HG02798 (cell line): ENCODE data around the gene AMZ1.
"Not testable (repeated sequence)": the region's sequence is repeated elsewhere in the genome, so short reads cannot be mapped to it uniquely, and the experiment has no call there.

Experiments
- ATAC-seq: cut with Tn5 transposase; IDR thresholded peaks from one replicate; pipeline ENCODE4 v1.9.1; 2021; ENCODE audit warnings: mild to moderate bottlenecking; ENCODE audit not compliant: unreplicated experiment, poor library complexity

AMZ1 gene

DNA sequence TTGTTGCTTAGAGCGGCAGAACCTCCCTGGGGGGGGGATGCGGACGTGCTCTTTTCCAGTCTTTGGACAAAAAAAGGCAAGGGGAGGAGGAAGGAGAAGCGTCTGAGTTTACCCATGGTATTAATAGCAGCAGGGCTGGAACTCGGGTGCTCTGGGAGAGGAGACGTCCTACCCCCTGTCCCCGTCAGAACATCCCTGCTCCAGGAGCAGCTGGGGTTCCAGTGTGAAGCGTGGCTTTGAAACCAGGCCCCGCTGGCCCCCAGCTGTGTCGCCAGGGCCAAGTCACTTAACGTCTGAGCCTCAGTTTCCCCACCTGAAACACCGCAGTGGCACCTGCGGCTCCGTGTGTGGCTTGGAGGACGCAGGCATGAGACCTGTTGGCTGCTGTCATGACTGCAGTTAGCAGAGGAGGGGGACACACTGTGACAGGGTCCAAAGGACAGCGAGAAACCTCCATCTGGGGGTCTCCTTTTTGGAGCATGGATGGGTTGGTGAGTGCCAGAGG is 1.4 kb downstream of the AMZ1 start:
- no peak for ATAC-seq

DNA sequence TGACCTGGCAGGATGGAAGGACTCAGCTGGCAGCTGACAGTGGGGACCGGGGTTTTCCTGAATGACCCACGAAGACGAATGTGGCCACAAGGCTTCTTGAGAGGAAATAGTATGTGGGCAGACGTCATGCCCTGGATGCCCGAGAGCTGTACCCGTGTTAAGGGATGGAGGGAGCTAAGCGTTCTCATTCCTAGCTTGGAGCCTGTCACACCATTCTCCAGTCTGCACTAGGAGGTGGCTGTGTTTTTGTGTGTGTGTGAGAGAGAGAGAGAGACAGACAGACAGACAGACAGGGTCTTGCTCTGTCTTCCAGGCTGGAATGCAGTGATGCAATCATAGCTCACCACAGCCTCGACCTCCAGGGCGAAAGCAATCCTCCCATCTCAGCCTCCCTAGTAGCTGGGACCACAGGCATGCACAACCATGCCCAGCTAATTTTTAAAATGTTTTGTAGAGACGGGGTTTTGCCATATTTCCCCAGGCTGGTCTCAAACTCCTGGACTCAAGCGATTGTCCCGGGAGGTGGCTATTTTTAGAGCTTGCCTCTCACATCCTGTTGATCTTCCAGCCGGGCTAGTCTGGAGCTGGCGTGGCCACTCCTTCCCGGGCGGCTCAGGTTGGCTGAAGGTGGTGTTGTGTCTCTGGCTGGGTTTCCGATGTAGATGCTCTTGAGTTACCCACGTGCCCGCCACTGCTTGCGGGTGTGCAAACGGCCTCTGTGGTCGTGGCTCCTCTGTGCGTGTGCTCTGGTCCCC is 2.1 kb downstream of the AMZ1 start:
- no peak for ATAC-seq

DNA sequence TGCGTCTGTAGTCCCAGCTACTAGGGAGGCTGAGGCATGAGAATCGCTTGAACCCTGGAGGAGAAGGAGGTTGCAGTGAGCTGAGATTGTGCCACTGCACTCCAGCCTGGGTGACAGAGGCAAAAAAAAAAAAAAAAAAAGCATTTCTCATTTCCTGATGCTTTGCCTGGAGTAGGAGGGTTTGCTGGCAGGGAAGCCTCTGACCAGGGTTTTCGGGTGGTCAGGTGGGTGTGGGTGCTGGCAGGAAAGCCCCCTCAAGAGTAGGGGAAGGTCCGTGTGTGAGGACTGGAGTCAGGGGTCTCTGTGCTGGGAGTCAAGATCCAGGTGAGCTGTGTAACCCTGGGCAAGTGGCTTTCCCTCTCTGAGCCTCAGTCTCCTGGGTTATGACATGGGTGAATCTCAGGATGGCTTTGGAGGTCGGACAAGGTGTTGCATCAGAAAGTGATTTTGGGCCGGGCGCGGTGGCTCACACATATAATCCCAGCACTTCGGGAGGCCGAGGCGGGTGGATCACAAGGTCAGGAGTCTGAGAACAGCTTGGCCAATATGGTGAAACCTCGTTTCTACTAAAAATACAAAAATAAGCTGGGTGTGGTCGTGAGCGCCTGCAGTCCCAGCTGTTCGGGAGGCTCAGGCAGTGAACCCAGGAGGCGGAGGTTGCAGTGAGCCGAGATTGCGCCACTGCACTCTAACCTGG is 3.2 kb downstream of the AMZ1 start:
- ATAC-seq: no peak

DNA sequence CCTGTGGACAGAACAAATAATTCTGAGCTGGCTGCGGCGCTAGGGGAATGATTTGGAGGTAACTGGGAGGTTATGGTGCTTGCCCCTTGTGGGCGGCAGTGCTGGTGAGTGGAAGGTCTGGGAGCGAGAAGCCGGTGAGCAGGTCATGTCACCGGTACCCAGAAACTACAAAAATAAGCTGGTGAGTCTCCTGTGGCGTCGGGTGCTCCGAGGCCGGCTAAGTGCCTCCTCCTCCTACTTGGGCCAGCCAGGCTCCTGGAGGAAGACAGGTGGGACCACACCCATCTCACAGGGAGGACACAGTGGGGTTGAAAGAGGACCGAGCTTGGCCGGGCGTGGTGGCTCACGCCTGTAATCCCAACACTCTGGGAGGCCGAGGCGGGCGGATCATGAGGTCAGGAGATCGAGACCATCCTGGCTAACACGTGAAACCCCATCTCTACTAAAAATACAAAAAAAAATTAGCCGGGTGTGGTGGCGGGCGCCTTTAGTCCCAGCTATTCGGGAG is 4.0 kb downstream of the AMZ1 start:
- ATAC-seq: not testable (repeated sequence)

DNA sequence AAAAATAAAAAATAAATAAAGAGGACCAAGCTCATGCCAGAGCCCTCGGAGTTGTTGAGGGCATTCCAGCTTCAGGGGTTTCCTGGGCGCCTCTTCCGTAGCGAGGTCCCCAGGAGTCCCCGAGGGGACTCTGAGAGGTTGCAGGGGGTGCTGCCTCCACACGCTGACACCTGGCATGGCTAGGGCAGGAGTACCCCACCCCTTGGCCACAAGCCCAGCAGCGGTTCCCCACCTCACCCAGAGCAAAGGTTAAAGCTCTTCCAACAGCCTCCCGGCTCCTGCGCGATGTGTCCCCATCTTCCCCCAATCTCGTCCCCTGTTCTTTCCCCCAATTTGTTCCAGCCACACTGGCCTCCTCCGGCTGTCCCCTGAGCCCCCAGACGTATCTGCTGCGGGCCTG is 4.5 kb downstream of the AMZ1 start:
- ATAC-seq: no peak

DNA sequence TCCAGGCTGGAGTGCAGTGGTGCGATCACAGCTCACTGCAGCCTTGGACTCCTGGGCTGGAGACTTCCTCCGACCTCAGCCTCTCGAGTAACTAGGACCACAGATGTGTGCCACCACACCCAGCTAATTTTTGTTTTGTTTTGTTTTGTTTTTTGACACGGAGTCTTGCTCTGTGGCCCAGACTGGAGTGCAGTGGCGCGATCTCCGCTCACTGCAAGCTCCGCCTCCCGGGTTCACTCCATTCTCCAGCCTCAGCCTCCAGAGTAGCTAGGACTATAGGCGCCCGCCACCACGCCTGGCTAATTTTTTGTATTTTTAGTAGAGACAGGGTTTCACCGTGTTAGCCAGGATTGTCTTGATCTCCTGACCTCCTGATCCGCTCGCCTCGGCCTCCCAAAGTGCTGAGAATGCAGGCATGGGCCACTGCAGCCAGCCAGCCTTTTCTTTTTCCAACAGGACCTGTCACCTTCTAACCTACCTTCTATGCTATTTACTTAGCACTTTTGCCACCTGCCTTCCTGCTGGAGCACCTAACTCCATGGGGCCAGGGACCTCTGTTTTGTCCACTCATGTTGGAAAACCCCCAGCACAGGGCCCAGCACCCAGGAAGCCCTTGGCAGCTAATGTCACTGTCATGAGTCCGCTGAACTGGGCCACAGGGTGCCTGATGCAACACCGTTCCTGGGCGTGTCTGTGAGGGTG is 5.6 kb downstream of the AMZ1 start:
- ATAC-seq: not testable (repeated sequence)

DNA sequence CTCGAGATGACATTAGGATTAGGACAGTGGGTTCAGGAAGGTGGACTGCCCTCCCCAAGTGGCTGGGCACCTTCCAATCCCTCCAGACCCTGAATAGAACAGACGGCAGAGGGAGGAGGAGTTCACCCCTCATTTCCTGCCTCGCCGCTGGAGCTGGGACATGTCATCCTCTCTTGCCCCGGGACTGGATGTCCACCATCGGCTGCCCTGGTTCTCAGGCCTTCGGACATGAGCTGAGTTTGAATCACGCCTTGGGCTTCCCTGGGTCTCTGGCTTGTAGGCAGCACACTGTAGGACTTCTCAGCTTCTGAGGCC is 6.1 kb downstream of the AMZ1 start:
- not testable (repeated sequence) for ATAC-seq

DNA sequence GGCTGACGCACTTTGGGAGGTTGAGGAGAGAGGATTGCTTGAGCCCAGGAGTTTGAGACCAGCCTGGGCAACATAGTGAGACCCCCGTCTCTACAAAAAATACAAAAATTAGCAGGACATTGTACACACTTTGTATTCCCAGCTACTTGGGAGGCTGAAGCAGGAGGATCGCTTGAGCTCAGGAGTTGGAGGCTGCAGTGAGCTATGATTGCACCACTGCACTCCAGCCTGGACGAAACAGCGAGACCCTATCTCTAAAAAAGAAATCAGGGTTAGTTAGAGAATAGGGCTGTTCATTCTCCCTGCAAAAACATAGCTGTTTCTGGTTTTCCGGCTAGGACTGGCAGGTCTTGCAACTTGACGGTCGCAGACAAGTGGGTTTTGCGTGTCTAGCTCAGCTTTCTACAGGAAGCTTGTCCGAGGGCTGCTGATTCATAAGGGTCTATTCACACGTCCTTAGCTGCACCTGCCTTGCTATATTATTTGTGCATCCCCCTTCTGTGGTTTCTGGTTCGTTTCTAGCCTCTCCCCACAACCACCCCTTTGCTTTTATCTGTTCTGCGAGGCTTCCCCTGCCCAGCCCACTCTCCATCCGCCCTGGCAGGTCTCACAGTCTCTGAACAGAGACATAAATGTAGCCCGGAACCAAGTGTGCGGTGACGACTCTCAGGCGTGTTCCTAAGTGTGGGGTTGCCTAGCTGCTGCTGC is 10.7 kb downstream of the AMZ1 start:
- peak; percentile 91 for ATAC-seq

DNA sequence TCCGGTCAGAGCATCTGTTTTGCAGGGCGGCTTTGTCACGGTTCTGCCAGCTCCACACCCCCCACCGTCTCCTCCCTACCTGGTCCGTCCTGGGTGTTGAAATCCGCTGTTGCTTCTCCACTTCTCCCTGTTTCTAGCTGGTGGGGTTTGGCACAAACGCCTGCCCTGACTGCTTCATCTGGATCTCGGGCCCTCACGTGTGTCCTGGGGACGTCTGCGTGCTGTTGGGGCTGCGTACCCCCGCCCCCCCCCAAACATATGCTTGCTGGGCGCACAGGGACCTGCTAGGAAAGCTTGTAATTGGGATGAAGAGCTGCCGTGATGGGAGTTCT is 11.3 kb downstream of the AMZ1 start:
- no peak for ATAC-seq

DNA sequence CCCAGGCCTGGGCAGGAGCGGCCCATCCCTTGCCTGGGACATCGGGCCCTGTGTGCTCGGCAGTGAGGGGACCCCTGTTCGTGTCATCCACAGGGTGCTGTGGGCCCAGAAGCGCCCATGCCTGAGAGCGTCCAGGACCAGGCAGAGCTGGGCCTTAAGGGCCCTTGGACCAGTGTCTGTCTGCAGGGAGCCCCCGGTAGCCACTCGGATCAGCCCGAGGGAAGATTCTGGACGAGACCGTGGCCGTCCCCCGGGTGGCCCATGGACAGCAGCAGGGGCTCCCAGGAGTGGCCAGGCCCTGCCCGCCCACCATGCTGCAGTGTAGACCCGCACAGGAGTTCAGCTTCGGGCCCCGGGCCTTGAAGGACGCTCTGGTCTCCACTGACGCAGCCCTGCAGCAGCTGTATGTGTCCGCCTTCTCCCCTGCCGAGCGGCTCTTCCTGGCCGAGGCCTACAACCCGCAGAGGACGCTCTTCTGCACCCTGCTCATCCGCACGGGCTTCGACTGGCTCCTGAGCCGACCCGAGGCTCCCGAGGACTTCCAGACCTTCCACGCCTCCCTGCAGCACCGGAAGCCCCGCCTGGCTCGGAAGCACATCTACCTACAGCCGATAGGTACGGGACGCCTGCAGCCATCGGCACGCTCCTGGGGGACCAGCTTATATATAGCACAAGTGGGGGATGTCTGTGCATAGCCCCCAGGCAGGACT is 12.3 kb downstream of the AMZ1 start:
- no peak for ATAC-seq

DNA sequence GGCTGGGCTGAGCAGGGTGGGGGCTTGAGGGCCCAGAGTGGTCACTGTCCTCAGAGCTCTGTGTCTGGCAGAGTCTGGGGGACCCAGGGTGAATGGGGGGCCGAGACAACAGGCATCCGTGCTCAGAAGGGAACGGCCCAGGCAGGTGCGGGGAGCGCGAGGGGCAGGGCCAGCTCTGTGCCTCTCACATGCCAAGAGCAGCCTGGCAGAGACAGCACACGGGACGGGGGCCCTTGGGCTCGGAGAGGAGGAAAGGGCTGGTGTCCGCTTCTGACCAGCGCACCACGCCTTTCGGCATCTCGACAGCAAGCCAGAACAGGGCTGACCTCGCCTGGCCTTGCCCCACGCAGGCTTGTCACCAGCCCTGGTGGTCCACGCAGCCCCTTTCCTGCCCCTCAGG is 13.4 kb downstream of the AMZ1 start:
- ATAC-seq: no peak

DNA sequence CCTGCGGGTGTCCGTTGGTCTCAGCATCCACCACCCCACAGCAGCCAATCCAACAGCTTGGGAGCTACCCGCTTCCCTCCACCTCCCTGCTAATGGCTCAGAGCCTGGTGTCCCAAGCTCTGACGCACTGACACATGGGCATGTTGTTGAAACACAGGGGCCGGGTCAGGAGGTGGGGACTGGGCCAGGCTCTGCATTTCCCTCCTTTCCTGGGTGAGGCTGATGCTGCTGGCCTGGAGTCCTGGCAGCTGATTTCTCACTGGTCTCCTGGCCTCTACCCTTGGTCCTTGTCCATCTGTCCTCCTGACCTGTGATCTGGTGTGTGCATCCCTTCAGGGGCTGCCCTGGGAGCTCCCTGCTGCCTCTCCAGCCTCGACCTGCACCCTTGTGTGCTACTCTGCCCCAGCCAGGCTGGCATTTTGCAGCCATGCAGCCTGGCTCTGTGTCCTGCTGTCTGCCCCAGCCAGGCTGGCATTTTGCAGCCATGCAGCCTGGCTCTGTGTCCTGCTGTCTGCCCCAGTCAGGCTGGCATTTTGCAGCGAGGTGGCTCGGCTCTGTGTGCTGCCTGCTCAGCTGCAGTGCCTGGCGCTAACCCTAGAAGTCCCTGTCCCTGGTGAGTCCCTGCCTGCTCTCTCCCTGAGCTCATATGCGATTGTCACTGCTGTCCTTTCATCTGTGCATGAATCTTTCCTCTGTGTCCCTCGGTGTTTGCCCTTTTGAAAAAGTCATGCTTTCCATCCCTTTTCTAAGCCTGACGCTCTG is 14.0 kb downstream of the AMZ1 start:
- ATAC-seq: no peak

DNA sequence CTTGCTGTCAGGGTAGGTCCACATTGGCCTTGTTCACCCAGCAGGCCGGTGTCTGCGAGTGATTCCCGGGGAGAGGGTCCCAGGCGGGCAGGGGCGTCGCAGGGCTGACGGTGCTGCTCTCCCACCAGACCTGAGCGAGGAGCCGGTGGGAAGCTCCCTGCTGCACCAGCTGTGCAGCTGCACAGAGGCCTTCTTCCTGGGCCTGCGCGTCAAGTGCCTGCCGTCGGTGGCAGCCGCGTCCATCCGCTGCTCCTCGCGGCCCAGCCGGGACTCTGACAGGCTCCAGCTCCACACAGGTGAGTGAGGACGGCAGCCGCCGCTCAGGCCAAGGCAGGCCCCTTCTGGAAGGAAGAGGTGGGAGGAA is 14.6 kb downstream of the AMZ1 start:
- no peak for ATAC-seq

DNA sequence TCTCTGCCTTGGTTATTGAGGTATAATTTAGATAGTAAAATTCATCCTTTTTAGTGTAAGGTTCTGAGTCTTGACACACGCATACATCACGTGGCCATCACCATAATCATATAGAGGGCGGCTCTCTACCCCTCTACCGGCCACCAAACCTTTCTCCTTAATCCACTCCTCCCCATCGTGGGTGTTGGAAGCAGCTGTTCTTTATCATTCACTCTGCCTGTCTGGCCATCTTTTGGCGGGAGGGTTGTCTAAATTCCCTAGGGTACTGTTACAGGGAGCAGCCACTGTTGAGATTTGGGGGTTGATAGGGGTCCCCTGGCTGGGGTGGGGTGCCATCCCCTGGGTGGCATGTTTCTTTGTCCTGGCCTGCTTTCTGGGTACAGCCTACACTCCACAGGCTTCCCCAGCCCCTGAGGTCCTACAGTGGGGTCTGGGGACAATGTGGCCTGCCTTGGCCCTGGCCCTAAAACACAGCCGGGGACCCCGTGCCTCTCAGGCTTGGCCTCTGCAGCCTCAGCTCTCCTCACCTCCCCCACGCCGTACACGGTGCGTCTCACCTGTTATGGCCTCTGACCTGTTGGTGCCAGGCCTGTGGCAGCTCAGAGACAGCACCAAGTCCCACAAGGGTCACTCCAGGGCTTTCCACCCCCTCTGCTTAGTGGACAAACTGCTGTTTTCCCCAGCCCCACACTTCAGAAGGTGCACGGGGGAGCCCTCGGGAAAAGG is 17.5 kb downstream of the AMZ1 start:
- no peak for ATAC-seq

DNA sequence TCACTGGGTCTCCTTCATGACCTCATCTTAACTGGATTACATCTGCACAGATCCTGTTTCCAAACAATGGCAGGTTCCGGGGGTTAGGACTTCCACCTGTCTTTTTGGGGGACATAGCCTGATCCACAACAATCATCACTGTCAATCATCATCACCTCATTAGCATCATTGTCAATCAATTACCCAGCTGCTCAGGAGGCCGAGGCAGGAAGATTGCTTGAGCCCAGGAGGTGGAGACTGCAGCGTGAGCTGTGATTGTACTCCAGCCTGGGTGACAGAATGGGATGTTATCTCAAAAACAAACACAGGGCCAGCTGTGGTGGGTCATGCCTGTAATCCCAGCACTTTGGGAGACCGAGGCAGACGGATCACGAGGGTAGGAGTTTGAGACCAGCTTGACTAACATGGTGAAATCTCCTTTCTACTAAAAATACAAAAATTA is 18.7 kb downstream of the AMZ1 start:
- ATAC-seq: no peak

DNA sequence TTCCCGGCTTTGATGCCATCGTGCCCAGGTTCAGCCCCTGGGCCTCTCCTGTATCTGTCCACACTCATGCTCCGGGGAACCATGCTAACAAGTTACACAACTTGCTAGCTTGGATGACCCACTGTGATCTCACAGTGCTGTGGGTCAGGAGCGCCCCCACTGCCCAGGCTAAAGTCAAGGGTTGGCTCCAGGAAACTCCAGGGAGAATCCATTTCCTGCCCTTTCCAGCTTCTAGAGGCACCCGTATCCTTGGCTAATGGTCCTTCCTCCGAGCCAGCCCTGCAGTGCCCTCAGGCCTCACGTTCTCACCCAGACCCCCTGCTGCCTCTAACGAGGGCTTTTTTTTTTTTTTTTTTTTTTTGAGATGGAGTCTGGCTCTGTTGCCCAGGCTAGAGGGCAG is 19.5 kb downstream of the AMZ1 start:
- ATAC-seq: no peak

DNA sequence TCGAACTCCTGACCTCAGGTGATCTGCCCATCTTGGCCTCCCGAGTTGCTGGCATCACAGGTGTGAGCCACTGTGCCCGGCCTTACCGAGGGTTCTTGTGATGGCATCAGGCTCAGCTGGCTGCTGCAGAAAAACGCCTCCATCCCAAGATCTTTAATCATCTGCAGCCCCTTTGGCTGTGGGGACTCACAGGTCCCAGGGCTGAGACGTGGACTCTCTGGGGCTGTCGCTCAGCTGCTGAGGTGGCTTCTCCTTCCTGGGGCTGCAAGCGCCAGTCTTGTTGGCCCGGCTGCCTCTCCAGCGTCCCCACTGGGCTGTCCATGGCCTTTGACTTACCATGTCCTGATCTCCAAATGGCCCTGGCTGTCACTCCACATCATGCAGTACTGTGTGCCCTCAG is 20.0 kb downstream of the AMZ1 start:
- no peak for ATAC-seq

DNA sequence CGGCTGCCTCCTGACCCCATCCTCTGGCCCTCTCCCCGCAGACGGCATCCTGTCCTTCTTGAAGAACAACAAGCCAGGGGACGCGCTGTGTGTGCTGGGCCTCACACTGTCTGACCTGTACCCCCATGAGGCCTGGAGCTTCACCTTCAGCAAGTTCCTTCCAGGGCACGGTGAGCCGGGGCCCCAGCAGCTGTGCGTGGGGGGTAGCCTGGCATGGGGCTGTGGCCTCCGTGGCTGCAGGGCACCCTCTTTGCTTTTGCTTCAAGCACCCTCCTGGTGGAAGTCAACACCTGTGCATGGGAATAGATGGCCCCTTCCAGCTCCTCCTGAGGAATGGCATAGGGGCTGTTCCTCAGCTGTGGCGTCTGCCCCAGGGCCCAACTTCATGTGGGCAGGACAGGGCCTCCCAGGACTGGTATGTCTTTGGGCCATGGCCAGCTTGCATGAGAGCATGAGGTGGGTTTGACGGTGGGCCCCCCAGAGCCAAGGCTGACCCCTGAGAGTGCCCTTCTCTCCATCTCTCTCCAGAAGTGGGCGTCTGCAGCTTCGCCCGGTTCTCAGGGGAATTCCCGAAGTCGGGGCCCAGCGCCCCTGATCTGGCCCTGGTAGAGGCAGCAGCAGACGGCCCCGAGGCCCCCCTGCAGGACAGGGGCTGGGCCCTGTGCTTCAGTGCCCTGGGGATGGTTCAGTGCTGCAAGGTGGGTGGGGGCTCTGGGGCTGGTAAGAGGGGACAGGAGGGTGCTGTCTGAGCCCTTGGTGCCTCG is 20.7 kb downstream of the AMZ1 start:
- ATAC-seq: no peak
